CD4-positive, alpha-beta T cell treated with Interleukin-2 at 100 ng/mL for 4 hours (primary cell): Measurements from ENCODE around the gene KLHDC4.
A peak's percentile ranks its signal among the peaks of the same experiment; 100 is the strongest.
"Not testable (repeated sequence)": the region's sequence is repeated elsewhere in the genome, so short reads cannot be mapped to it uniquely, and the experiment has no call there.

Source experiments
- DNase-seq: peaks from one replicate; pipeline ENCODE4 v3.0.0-alpha.2; 2020; ENCODE audit warnings: low spot score

Gene KLHDC4

GRCh38 chr16:87720446-87720845 is 45.3 kb downstream of the KLHDC4 start:
- no peak for DNase-seq

GRCh38 chr16:87718831-87719230 is 47.0 kb downstream of the KLHDC4 start:
- DNase-seq: not testable (repeated sequence)

GRCh38 chr16:87715658-87716057 is 50.1 kb downstream of the KLHDC4 start:
- no peak for DNase-seq

GRCh38 chr16:87715231-87715630 is 50.6 kb downstream of the KLHDC4 start:
- no peak for DNase-seq

- DNase-seq: peak; percentile 70
Measured at GRCh38 chr16:87713451-87714229, 52.1 kb downstream of the KLHDC4 start.

GRCh38 chr16:87712184-87712762 is 53.5 kb downstream of the KLHDC4 start:
- no peak for DNase-seq

GRCh38 chr16:87710887-87711286 is 54.9 kb downstream of the KLHDC4 start:
- DNase-seq: no peak

- DNase-seq: no peak
Measured at GRCh38 chr16:87709677-87710076, 56.1 kb downstream of the KLHDC4 start.

GRCh38 chr16:87708881-87709638 is 56.7 kb downstream of the KLHDC4 start:
- DNase-seq: no peak

- DNase-seq: no peak
Measured at GRCh38 chr16:87707714-87708580, 57.8 kb downstream of the KLHDC4 start.

GRCh38 chr16:87707097-87707496 is 58.7 kb downstream of the KLHDC4 start:
- no peak for DNase-seq

GRCh38 chr16:87706278-87707000 is 59.3 kb downstream of the KLHDC4 start:
- no peak for DNase-seq

GRCh38 chr16:87705771-87706277 is 60.0 kb downstream of the KLHDC4 start:
- DNase-seq: no peak

GRCh38 chr16:87704754-87705353 is 60.9 kb downstream of the KLHDC4 start:
- no peak for DNase-seq

- DNase-seq: no peak
Measured at GRCh38 chr16:87703835-87704375, 61.9 kb downstream of the KLHDC4 start.

GRCh38 chr16:87703071-87703470 is 62.7 kb downstream of the KLHDC4 start:
- no peak for DNase-seq

GRCh38 chr16:87702325-87702811 is 63.4 kb downstream of the KLHDC4 start:
- DNase-seq: peak; percentile 35

GRCh38 chr16:87701505-87701921 is 64.3 kb downstream of the KLHDC4 start:
- DNase-seq: no peak

GRCh38 chr16:87701078-87701460 is 64.7 kb downstream of the KLHDC4 start:
- no peak for DNase-seq

- no peak for DNase-seq
Measured at GRCh38 chr16:87700406-87701077, 65.2 kb downstream of the KLHDC4 start.
